ENCODE measurements around the gene LAMP2. TPM values are rescaled to one million over a fixed set of nuclear protein-coding genes. Genes with fewer than 3 reads are reported as not detected.

Gene LAMP2
- total and polyA plus RNA-seq, 10 of the 15 experiments (the other 5 are each of a cell fraction or from before 2014, with no cell fraction given) = 21.0 to 48.1 (median 27.3) TPM

DNA sequence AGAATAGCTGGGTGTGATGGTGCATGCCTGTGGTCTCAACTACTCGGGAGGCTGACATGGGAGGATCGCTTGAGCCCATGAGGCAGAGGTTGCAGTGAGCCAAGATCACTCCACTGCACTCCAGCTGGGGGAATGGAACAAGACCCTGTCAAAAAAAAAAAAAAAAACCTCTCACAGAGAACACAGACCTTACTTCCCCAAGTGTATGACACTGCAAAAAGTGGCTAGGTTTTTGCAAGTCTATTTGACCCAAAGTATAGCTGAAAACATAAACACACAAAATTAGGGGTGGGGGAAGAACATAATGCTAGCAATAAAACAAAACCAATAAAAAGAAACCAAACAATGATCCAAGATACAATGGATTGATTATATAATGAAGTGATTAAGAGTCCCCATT, 6.7 kb downstream of the LAMP2 start:
- H3K79me2 ChIP-seq (ENCODE audit: control insufficient read depth, insufficient read depth, low read length) = peaks cover 23% of the 10 kb centered on the region
- H3K27ac ChIP-seq (ENCODE audit: control insufficient read depth, insufficient read depth) = no peak overlapping the region
- TF ChIP-seq EP300 (IDR thresholded peaks at IDR 0.05; ENCODE audit: borderline replicate concordance in 1 of 2, control insufficient read depth in 1 of 2, low read depth in 2 of 2, low read length in 2 of 2) = no peak
- SMC1A ChIA-PET (ENCODE audit: uncharacterized antibody, unreplicated experiment) = interaction anchor here (1.2 to 3.0 kb wide), 4 partner anchors 9 to 82 kb away, joined by 3 to 16 read pairs (median 4); no protein-coding TSS in a partner anchor
- POLR2A ChIA-PET = interaction anchor here (0.6 kb wide), 1 partner anchor 59 kb away, joined by 4 read pairs; no protein-coding TSS in a partner anchor
- ATAC-seq (no peak), FAIRE-seq (no peak), DNase-seq (ENCODE audit: low read depth, low spot score) (no peak)
- WGBS (ENCODE audit: insufficient coverage, insufficient replicate concordance, low lambda C conversion rate, missing lambda C conversion rate) = 76% methylated on average over 2 of the region's 2 CpGs
- no TSS peak for BruUV-seq (replicated peaks)
- no peaks in the 10 kb centered on the region for H4K20me1 ChIP-seq (ENCODE audit: control insufficient read depth, insufficient read depth)
- H3K36me3 ChIP-seq (ENCODE audit: control insufficient read depth in 2 of 2, insufficient read depth in 2 of 2, low read length in 1 of 2) = no peaks in the 10 kb centered on the region
- H3K9me3 ChIP-seq (replicated peaks; ENCODE audit: control insufficient read depth, insufficient read depth, low read length) = no peaks in the 10 kb centered on the region
- in situ Hi-C loops (cut with MboI) (no loop called here), intact Hi-C loops (cut with micrococcal nuclease; ENCODE audit: unreplicated experiment) (no loop called here)
- H3K4me3 ChIP-seq = no peak overlapping the region
- RAD21 ChIA-PET (ENCODE audit: unreplicated experiment) = no interaction called here
- peaks cover 4% of the 10 kb centered on the region; the same call in 1 of the 2 replicates for H3K4me1 ChIP-seq (ENCODE audit: control insufficient read depth, insufficient read depth, low read length)
- no peak overlapping the region for H2AFZ ChIP-seq (ENCODE audit: control insufficient read depth, low read depth, low read length)
- CTCF ChIA-PET = interaction anchor here (0.7 to 3.7 kb wide), 8 partner anchors 10 to 1084 kb away, joined by 3 to 16 read pairs (median 6); no protein-coding TSS in a partner anchor
- H3K4me2 ChIP-seq (ENCODE audit: control insufficient read depth, insufficient read depth) = no peak overlapping the region
- H3K9ac ChIP-seq (ENCODE audit: control insufficient read depth, insufficient read depth, low read length) = no peak overlapping the region
- no peaks in the 10 kb centered on the region for H3K27me3 ChIP-seq (replicated peaks in 1 of 2; ENCODE audit: control insufficient read depth in 2 of 2, insufficient read depth in 2 of 2, low read length in 1 of 2)

DNA sequence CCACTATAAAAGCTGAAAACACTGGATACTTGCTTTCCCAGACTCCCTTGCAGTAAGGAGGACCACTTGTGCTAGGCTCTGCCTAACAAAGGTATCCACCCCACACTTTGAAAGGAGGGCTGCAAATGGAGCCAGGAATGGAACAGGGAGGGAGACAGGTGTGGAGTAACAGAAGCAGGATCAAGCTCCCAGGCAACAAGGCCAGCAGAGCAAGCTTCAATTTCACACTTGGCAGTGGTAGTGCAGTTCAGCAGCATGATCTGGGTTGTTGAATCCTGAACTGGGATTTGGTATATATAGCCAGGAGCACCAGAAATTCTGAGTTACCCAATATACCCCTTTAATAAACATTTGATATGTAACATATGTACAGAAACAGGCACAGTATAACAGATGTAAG, 9.8 kb downstream of the LAMP2 start:
- no peak overlapping the region for H3K27ac ChIP-seq (ENCODE audit: control insufficient read depth, insufficient read depth)
- no peaks in the 10 kb centered on the region for H3K27me3 ChIP-seq (replicated peaks in 1 of 2; ENCODE audit: control insufficient read depth in 2 of 2, insufficient read depth in 2 of 2, low read length in 1 of 2)
- POLR2A ChIA-PET = no interaction called here
- H3K79me2 ChIP-seq (ENCODE audit: control insufficient read depth, insufficient read depth, low read length) = peaks cover 12% of the 10 kb centered on the region
- H2AFZ ChIP-seq (ENCODE audit: control insufficient read depth, low read depth, low read length) = no peak overlapping the region
- H4K20me1 ChIP-seq (ENCODE audit: control insufficient read depth, insufficient read depth) = no peaks in the 10 kb centered on the region
- CTCF ChIA-PET = interaction anchor here (0.5 to 3.2 kb wide), 3 partner anchors 10 to 898 kb away, joined by 3 to 12 read pairs (median 3); no protein-coding TSS in a partner anchor
- H3K9ac ChIP-seq (ENCODE audit: control insufficient read depth, insufficient read depth, low read length) = no peak overlapping the region
- no peak overlapping the region for H3K4me3 ChIP-seq
- no peaks in the 10 kb centered on the region for H3K9me3 ChIP-seq (replicated peaks; ENCODE audit: control insufficient read depth, insufficient read depth, low read length)
- FAIRE-seq = no peak
- DNase-seq (ENCODE audit: low read depth, low spot score) = no peak
- ATAC-seq = no peak
- no peak overlapping the region for H3K4me2 ChIP-seq (ENCODE audit: control insufficient read depth, insufficient read depth)
- no peaks in the 10 kb centered on the region for H3K36me3 ChIP-seq (ENCODE audit: control insufficient read depth in 2 of 2, insufficient read depth in 2 of 2, low read length in 1 of 2)
- intact Hi-C loops (cut with micrococcal nuclease; ENCODE audit: unreplicated experiment) (loop anchor here (5.0 to 10.0 kb wide), 2 partner anchors 142 to 215 kb away; no protein-coding TSS in a partner anchor), in situ Hi-C loops (cut with MboI) (no loop called here)
- SMC1A ChIA-PET (ENCODE audit: uncharacterized antibody, unreplicated experiment) = interaction anchor here (0.9 to 1.5 kb wide), 2 partner anchors 21 to 26 kb away, joined by 4 read pairs; no protein-coding TSS in a partner anchor
- H3K4me1 ChIP-seq (ENCODE audit: control insufficient read depth, insufficient read depth, low read length) = peaks cover 10% of the 10 kb centered on the region
- RAD21 ChIA-PET (ENCODE audit: unreplicated experiment) = no interaction called here
- TF ChIP-seq, protein P1, sequence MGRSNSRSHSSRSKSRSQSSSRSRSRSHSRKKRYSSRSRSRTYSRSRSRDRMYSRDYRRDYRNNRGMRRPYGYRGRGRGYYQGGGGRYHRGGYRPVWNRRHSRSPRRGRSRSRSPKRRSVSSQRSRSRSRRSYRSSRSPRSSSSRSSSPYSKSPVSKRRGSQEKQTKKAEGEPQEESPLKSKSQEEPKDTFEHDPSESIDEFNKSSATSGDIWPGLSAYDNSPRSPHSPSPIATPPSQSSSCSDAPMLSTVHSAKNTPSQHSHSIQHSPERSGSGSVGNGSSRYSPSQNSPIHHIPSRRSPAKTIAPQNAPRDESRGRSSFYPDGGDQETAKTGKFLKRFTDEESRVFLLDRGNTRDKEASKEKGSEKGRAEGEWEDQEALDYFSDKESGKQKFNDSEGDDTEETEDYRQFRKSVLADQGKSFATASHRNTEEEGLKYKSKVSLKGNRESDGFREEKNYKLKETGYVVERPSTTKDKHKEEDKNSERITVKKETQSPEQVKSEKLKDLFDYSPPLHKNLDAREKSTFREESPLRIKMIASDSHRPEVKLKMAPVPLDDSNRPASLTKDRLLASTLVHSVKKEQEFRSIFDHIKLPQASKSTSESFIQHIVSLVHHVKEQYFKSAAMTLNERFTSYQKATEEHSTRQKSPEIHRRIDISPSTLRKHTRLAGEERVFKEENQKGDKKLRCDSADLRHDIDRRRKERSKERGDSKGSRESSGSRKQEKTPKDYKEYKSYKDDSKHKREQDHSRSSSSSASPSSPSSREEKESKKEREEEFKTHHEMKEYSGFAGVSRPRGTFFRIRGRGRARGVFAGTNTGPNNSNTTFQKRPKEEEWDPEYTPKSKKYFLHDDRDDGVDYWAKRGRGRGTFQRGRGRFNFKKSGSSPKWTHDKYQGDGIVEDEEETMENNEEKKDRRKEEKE (IDR thresholded peaks at IDR 0.05) = no peak
- TF ChIP-seq SIN3A (IDR thresholded peaks at IDR 0.05; ENCODE audit: low read depth, low read length) (no peak), ESRRA (IDR thresholded peaks at IDR 0.05; ENCODE audit: low read length) (no peak), SMAD5 (IDR thresholded peaks at IDR 0.05; ENCODE audit: low read depth) (no peak), POLR2AphosphoS5 (IDR thresholded peaks at IDR 0.05; ENCODE audit: low read length) (no peak), HCFC1 (IDR thresholded peaks at IDR 0.05; ENCODE audit: low read length) (no peak), JUND (IDR thresholded peaks at IDR 0.05; ENCODE audit: low read depth, low read length) (no peak), TCF12 (IDR thresholded peaks at IDR 0.05; ENCODE audit: low read depth, low read length) (no peak), RB1 (IDR thresholded peaks at IDR 0.05; ENCODE audit: borderline replicate concordance) (no peak), EED (IDR thresholded peaks at IDR 0.05; ENCODE audit: low read depth) (no peak)
- TF ChIP-seq, protein P2, sequence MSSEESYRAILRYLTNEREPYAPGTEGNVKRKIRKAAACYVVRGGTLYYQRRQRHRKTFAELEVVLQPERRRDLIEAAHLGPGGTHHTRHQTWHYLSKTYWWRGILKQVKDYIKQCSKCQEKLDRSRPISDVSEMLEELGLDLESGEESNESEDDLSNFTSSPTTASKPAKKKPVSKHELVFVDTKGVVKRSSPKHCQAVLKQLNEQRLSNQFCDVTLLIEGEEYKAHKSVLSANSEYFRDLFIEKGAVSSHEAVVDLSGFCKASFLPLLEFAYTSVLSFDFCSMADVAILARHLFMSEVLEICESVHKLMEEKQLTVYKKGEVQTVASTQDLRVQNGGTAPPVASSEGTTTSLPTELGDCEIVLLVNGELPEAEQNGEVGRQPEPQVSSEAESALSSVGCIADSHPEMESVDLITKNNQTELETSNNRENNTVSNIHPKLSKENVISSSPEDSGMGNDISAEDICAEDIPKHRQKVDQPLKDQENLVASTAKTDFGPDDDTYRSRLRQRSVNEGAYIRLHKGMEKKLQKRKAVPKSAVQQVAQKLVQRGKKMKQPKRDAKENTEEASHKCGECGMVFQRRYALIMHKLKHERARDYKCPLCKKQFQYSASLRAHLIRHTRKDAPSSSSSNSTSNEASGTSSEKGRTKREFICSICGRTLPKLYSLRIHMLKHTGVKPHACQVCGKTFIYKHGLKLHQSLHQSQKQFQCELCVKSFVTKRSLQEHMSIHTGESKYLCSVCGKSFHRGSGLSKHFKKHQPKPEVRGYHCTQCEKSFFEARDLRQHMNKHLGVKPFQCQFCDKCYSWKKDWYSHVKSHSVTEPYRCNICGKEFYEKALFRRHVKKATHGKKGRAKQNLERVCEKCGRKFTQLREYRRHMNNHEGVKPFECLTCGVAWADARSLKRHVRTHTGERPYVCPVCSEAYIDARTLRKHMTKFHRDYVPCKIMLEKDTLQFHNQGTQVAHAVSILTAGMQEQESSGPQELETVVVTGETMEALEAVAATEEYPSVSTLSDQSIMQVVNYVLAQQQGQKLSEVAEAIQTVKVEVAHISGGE (CRISPR knock-in tag; IDR thresholded peaks at IDR 0.05) = no peak
- BruUV-seq (replicated peaks) = no TSS peak

Measured in GM12878 (cell line).